Retinal pigment epithelial cell (primary cell): ENCODE data around the gene TMEM60.

Source experiments
- DNase-seq: peaks from one replicate; pipeline ENCODE4 v3.0.0-alpha.2; 2010; ENCODE audit warnings: low read depth
- H3K4me3 ChIP-seq: 2 replicates; pipeline ENCODE4 v1.5.1; 2011; ENCODE audit warnings: mild to moderate bottlenecking, low read length, control low read depth, moderate library complexity
- CTCF ChIP-seq: conservative IDR thresholded peaks from 2 replicates; pipeline ENCODE4 v1.5.1; 2011; ENCODE audit warnings: low read depth, low read length, control low read depth, inconsistent platforms

Gene TMEM60

GRCh38 chr7:77826300-77826699 is 28.1 kb upstream of the TMEM60 start:
- TF ChIP-seq CTCF = no peak
- DNase-seq = no peak
- H3K4me3 ChIP-seq = no peak overlapping the region

- no peak for DNase-seq
- H3K4me3 ChIP-seq = no peak overlapping the region
- TF ChIP-seq CTCF = no peak
These were observed 26.9 kb upstream of the TMEM60 start for GRCh38 chr7:77825131-77825530.

- no peak overlapping the region for H3K4me3 ChIP-seq
- DNase-seq = no peak
- TF ChIP-seq CTCF = no peak
These were observed 26.4 kb upstream of the TMEM60 start for GRCh38 chr7:77824636-77825035.

GRCh38 chr7:77823787-77824186 is 25.6 kb upstream of the TMEM60 start:
- no peak for TF ChIP-seq CTCF
- H3K4me3 ChIP-seq = no peak overlapping the region
- no peak for DNase-seq

- no peak for DNase-seq
- H3K4me3 ChIP-seq = no peak overlapping the region
- no peak for TF ChIP-seq CTCF
These were observed 24.0 kb upstream of the TMEM60 start for GRCh38 chr7:77822269-77822668.

- no peak for TF ChIP-seq CTCF
These were observed 22.7 kb upstream of the TMEM60 start for GRCh38 chr7:77820967-77821366.

GRCh38 chr7:77819021-77819420 is 20.8 kb upstream of the TMEM60 start:
- TF ChIP-seq CTCF = no peak
- DNase-seq = no peak
- H3K4me3 ChIP-seq = no peak overlapping the region

More at GRCh38 chr7:77820967-77821366, 22.7 kb upstream of the TMEM60 start:
- DNase-seq = no peak
- H3K4me3 ChIP-seq = no peak overlapping the region
